SKM-1 (cell line): ENCODE data around the gene C19orf53.

Experiments
- DNase-seq: peaks from one replicate; lab custom pipeline; 2025; ENCODE audit not compliant: unreplicated experiment; lab: John Stamatoyannopoulos, UW

Gene C19orf53

DNA sequence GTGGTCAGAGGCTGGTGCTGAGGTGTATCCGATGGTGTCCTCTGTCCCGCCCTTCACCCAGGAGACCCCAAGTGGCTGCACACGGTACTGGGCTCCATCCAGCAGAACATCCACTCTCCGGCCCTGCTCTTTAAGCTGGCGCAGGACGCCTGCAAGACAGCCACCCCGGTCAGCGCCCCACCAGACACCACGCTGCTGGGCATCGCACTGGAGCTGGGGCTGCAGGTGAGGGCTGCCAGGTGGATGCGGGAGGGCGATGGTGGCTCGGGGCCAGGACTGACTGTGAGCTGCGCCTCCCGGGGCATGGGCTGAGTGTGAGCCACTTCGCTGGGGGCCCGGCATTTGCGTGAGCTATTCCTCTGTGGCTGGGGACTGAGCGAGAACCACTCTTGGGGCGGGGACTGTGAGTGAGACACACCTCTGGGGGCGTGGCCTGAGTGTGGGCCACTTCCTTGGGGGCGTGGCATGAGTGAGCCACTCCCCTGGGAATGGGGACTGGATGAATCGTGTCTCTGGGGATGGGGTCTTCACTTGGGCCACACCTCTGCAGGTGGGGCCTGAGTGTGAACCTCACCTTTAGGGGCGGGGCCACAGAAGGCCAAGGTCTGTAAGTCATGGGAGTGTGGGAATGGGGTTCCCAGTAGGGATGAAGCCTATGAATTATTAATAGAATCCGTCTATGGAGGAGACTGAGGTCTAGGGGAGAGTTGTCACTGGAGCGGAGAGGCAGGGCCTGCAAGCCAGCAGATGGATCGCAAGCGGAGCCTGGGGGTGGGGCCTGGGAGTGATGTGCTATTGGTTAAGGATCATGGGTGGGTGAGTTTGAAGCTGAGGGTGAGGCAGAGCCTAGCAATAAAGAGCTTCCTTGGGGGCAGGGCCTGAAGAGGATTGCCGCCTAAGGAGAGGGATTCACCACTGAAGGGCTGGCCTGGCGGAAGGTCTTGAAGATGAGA, 51.5 kb downstream of the C19orf53 start:
- no peak for DNase-seq

DNA sequence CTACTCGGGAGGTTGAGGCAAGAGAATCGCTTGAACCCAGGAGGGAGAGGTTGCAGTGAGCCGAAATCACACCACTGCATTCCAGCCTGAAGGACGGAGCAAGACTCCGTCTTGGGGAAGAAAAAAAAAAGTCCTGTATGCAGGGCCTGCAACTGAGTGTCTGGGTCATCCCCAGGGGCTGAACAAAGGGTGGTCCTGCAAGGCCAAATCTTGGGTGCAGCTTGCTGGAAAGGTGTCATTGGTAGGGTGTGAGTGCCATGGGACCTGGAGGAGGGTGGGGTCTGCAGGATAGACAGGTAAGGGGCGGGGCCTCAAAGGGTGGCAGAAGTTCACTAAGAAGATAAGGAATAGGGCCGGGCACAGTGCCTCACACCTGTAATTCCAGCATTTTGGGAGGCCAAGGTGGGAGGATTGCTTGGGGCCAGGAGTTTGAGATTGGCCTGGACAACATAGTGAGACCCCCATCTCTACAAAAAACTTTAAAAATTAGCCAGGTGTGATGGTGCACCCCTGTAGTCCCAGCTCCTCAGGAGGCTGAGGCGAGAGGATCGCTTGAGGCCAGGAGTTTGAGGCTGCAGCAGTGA, 52.5 kb downstream of the C19orf53 start:
- no peak for DNase-seq

DNA sequence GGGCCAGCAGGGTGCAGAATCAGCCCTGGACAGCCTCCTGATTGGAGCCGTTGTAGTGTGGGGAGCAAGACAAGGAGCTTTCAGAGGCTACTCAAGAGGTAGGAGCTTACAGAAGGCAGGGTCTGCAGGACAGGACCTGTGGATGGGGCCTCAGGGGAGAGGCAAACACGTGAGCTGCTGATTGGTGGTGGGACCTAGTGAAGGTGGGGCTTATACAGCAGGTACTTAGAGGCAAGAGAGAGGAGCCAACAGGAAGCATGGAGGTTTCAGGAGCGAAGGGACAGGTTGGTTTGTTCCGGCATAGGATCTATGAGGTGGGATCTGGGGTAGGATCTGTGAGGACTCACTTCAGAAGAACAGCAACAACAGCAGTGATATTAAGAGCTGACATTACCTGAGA, 53.4 kb downstream of the C19orf53 start:
- DNase-seq = no peak
